H1 (cell line): ENCODE data around the gene LPAR6.

Experiments used
- ASH2L ChIP-seq: fragments of 200-600, 300-600 bp; sonication (generic); IDR thresholded peaks from one replicate; pipeline ENCODE4 v1.7.1; 2017; ENCODE audit warnings: low read length
- BCL11A ChIP-seq, 2 experiments: IDR thresholded peaks; one replicate each; pipeline ENCODE4 v1.6.1; 2011; ENCODE audit warnings: low read depth in 2 of 2, low read length in 2 of 2, mild to moderate bottlenecking in 2 of 2
- CEBPB ChIP-seq: IDR thresholded peaks from 2 replicates; pipeline ENCODE4 v1.6.1; 2012; ENCODE audit warnings: low read depth, low read length
- CTCF ChIP-seq, 3 experiments: IDR thresholded peaks; 1 replicate in 2 of 3; 2 replicates in 1 of 3; pipeline versions ENCODE4 v1.5.1 to v1.6.1; 2011; ENCODE audit warnings: low read length in 3 of 3, mild to moderate bottlenecking in 3 of 3, inconsistent platforms in 2 of 3, low read depth in 1 of 3, moderate library complexity in 1 of 3; ENCODE audit not compliant: insufficient read depth in 1 of 3; ENCODE audit errors: control extremely low read depth in 1 of 3
- EP300 ChIP-seq, 2 experiments: IDR thresholded peaks; 1 replicate in 1 of 2; 2 replicates in 1 of 2; pipeline ENCODE4 v1.6.1; 2011 to 2012; ENCODE audit warnings: low read depth in 2 of 2, low read length in 2 of 2, mild to moderate bottlenecking in 2 of 2, borderline replicate concordance in 1 of 2, inconsistent platforms in 1 of 2, moderate library complexity in 1 of 2
- EZH2 ChIP-seq: fragments of 200-600 bp; sonication (generic); IDR thresholded peaks from 2 replicates; pipeline ENCODE4 v1.7.1; 2012; ENCODE audit warnings: low read depth, mild to moderate bottlenecking, moderate library complexity, low read length, inconsistent platforms; ENCODE audit not compliant: severe bottlenecking
- POLR2A ChIP-seq, 2 experiments: IDR thresholded peaks; 1 replicate in 1 of 2; 2 replicates in 1 of 2; pipeline ENCODE4 v1.6.1; 2011; ENCODE audit warnings: low read depth in 2 of 2, low read length in 2 of 2, mild to moderate bottlenecking in 2 of 2; ENCODE audit errors: control extremely low read depth in 1 of 2
- POLR2AphosphoS5 ChIP-seq: IDR thresholded peaks from 2 replicates; pipeline ENCODE4 v1.6.1; 2011; ENCODE audit warnings: low read depth, low read length
- SIN3A ChIP-seq, 2 experiments: IDR thresholded peaks in 1 of 2; conservative IDR thresholded peaks in 1 of 2; 2 replicates each; pipeline ENCODE4 v1.6.1; 2011 to 2012; ENCODE audit warnings: low read length in 2 of 2, improper control_type of control experiment in 1 of 2, low read depth in 1 of 2, mild to moderate bottlenecking in 1 of 2
- TAF7 ChIP-seq: optimal IDR thresholded peaks from 2 replicates; pipeline ENCODE3; 2011; ENCODE audit warnings: low read depth, mild to moderate bottlenecking, inconsistent platforms, low read length, moderate library complexity, borderline replicate concordance
- ZNF274 ChIP-seq: IDR thresholded peaks from 2 replicates; pipeline ENCODE4 v1.7.0; 2012; ENCODE audit warnings: low read length, borderline replicate concordance; ENCODE audit errors: extremely low read depth

- TF ChIP-seq ZNF274 (no peak), CTCF (IDR thresholded peaks at IDR 0.05; ENCODE audit: control extremely low read depth in 1 of 3, insufficient read depth in 1 of 3, low read depth in 1 of 3, low read length in 3 of 3) (no peak), EZH2 (no peak), TAF7 (no peak), BCL11A (IDR thresholded peaks at IDR 0.05; ENCODE audit: low read depth in 2 of 2, low read length in 2 of 2) (no peak), POLR2A (IDR thresholded peaks at IDR 0.05; ENCODE audit: control extremely low read depth in 1 of 2, low read depth in 2 of 2, low read length in 2 of 2) (no peak), ASH2L (no peak), EP300 (IDR thresholded peaks at IDR 0.05; ENCODE audit: borderline replicate concordance in 1 of 2, low read depth in 2 of 2, low read length in 2 of 2) (no peak), SIN3A (conservative IDR thresholded peaks at IDR 0.05 in 1 of 2, IDR thresholded peaks at IDR 0.05 in 1 of 2; ENCODE audit: low read depth in 1 of 2, low read length in 2 of 2) (no peak), POLR2AphosphoS5 (no peak), CEBPB (no peak)
Measured at GRCh38 chr13:48411147-48411794, 1.6 kb downstream of the LPAR6 start.
